Activated CD8-positive, alpha-beta T cell treated with anti-CD3 and anti-CD28 coated beads for 36 hours (primary cell): ENCODE measurements around the gene UGT1A6. TPM values are rescaled to one million over a fixed set of nuclear protein-coding genes. Genes with fewer than 3 reads are reported as not detected.

Experiments
- ATAC-seq: fragments of 200-7000 bp; cut with Tn5 transposase; one replicate; pipeline ENCODE4 v1.10.0; 2021; ENCODE audit warnings: mild to moderate bottlenecking, moderate library complexity
- CTCF ChIA-PET: fragments of 350-600 bp; sonication (Branson Sonifier 250); formaldehyde crosslinking; loops from one replicate; lab custom pipeline; 2021; ENCODE audit warnings: antibody characterized with exemption; lab: Charles Lee
- POLR2A ChIA-PET: fragments of 350-600 bp; sonication (Branson Sonifier 250); formaldehyde crosslinking; loops from one replicate; lab custom pipeline; 2021; ENCODE audit warnings: antibody characterized with exemption; lab: Charles Lee
- DNase-seq: peaks from one replicate; pipeline ENCODE4 v3.0.0-alpha.2; 2020
- H3K27ac Mint-ChIP-seq: one replicate; pipeline ENCODE4 v1.8.0; 2021; ENCODE audit warnings: mild to moderate bottlenecking, mixed read lengths
- H3K27me3 Mint-ChIP-seq: one replicate; pipeline ENCODE4 v1.8.0; 2021; ENCODE audit warnings: mixed read lengths
- H3K36me3 Mint-ChIP-seq: one replicate; pipeline ENCODE4 v1.8.0; 2021; ENCODE audit warnings: low read depth, mixed read lengths
- H3K4me1 Mint-ChIP-seq: one replicate; pipeline ENCODE4 v1.8.0; 2021; ENCODE audit warnings: low read depth, mixed read lengths
- H3K4me3 Mint-ChIP-seq: one replicate; pipeline ENCODE4 v1.8.0; 2021; ENCODE audit warnings: mild to moderate bottlenecking, moderate library complexity, mixed read lengths
- H3K9me3 Mint-ChIP-seq: one replicate; pipeline ENCODE4 v1.8.0; 2021; ENCODE audit warnings: mixed read lengths
- CTCF ChIP-seq: fragments of 200-600 bp; IDR thresholded peaks from one replicate; pipeline ENCODE4 v1.8.0; 2022; ENCODE audit warnings: antibody characterized with exemption, mild to moderate bottlenecking
- intact Hi-C: fragments of 100-400 bp; cut with micrococcal nuclease; formaldehyde crosslinking; loops from one replicate; pipeline ENCODE4 v1.10.0; 2022
- total RNA-seq, 2 experiments: library from RNA; stranded (reverse); gene quantifications; one replicate each; pipeline ENCODE4 v1.2.3, GENCODE V29; 2021

Gene UGT1A6
- total RNA-seq, 2 experiments from 2014 or later: not detected

- CTCF ChIA-PET: no interaction called here
- DNase-seq: no peak
- POLR2A ChIA-PET: no interaction called here
- Mint-ChIP-seq H3K4me1 (no peaks in the 10 kb centered on the region), H3K9me3 (peaks cover 1% of the 10 kb centered on the region), H3K36me3 (no peaks in the 10 kb centered on the region), H3K27me3 (peaks cover 25% of the 10 kb centered on the region), H3K27ac (no peak overlapping the region), H3K4me3 (no peak overlapping the region)
- intact Hi-C loops: no loop called here
- no peak for ATAC-seq
- no peak for TF ChIP-seq CTCF
These were observed 24.0 kb upstream of the UGT1A6 start for GRCh38 chr2:233668605-233669260.

- peaks cover 20% of the 10 kb centered on the region for H3K27me3 Mint-ChIP-seq
- ChIA-PET POLR2A (no interaction called here), CTCF (no interaction called here)
- intact Hi-C loops: no loop called here
- H3K4me1 Mint-ChIP-seq: no peaks in the 10 kb centered on the region
- H3K9me3 Mint-ChIP-seq: peaks cover 1% of the 10 kb centered on the region
- no peak for TF ChIP-seq CTCF
- ATAC-seq: no peak
- no peak within 1 kb of the TSS for H3K27ac Mint-ChIP-seq
- no peak within 1 kb of the TSS for H3K4me3 Mint-ChIP-seq
- DNase-seq: no peak
- no peaks in the 10 kb centered on the region for H3K36me3 Mint-ChIP-seq
These were observed 21.2 kb upstream of the UGT1A6 start, which contains the start of gene UGT1A9 for GRCh38 chr2:233671290-233672161. TSS of gene UGT1A9 (plus strand) at chr2:233671898. CDS start at chr2:233671935, 37 bp downstream.

- H3K4me1 Mint-ChIP-seq: no peaks in the 10 kb centered on the region
- peaks cover 22% of the 10 kb centered on the region for H3K27me3 Mint-ChIP-seq
- no peak overlapping the region for H3K27ac Mint-ChIP-seq
- no peak for ATAC-seq
- intact Hi-C loops: no loop called here
- no peak for DNase-seq
- CTCF ChIA-PET: no interaction called here
- POLR2A ChIA-PET: no interaction called here
- no peak overlapping the region for H3K4me3 Mint-ChIP-seq
- no peak for TF ChIP-seq CTCF
- no peaks in the 10 kb centered on the region for H3K9me3 Mint-ChIP-seq
- H3K36me3 Mint-ChIP-seq: no peaks in the 10 kb centered on the region
These were observed 19.8 kb upstream of the UGT1A6 start for GRCh38 chr2:233672886-233673285.

- H3K27me3 Mint-ChIP-seq: peaks cover 16% of the 10 kb centered on the region
- intact Hi-C loops: no loop called here
- ChIA-PET CTCF (no interaction called here), POLR2A (no interaction called here)
- no peak for TF ChIP-seq CTCF
- no peaks in the 10 kb centered on the region for H3K9me3 Mint-ChIP-seq
- H3K27ac Mint-ChIP-seq: no peak overlapping the region
- H3K36me3 Mint-ChIP-seq: no peaks in the 10 kb centered on the region
- H3K4me1 Mint-ChIP-seq: no peaks in the 10 kb centered on the region
- ATAC-seq (no peak), DNase-seq (no peak)
- no peak overlapping the region for H3K4me3 Mint-ChIP-seq
These were observed 18.8 kb upstream of the UGT1A6 start for GRCh38 chr2:233673896-233674295.

- no peak for TF ChIP-seq CTCF
- intact Hi-C loops: no loop called here
- H3K4me3 Mint-ChIP-seq: no peak overlapping the region
- H3K36me3 Mint-ChIP-seq: no peaks in the 10 kb centered on the region
- CTCF ChIA-PET: no interaction called here
- H3K27ac Mint-ChIP-seq: no peak overlapping the region
- DNase-seq (no peak), ATAC-seq (no peak)
- no peaks in the 10 kb centered on the region for H3K4me1 Mint-ChIP-seq
- POLR2A ChIA-PET: no interaction called here
- H3K9me3 Mint-ChIP-seq: no peaks in the 10 kb centered on the region
- peaks cover 16% of the 10 kb centered on the region for H3K27me3 Mint-ChIP-seq
These were observed 18.4 kb upstream of the UGT1A6 start for GRCh38 chr2:233674314-233674713.
